ENCODE measurements around the gene SLC66A2.

Gene SLC66A2

GRCh38 chr18:79970419-79971133 lies 19.1 kb upstream of the SLC66A2 start:
- DNase-seq: no peak

- DNase-seq: peak in 1 of 5 experiments; percentile 52
These were observed 13.9 kb upstream of the SLC66A2 start for GRCh38 chr18:79965119-79965902.

GRCh38 chr18:79964330-79965118 lies 13.1 kb upstream of the SLC66A2 start, which contains the start of gene HSBP1L1:
TSS of gene HSBP1L1 (plus strand) at chr18:79964643. CDS start at chr18:79964736, 93 bp downstream.
- DNase-seq: peak; percentile 41 to 73 (median 57)

GRCh38 chr18:79963658-79964329 lies 12.3 kb upstream of the SLC66A2 start:
- DNase-seq: no peak

GRCh38 chr18:79962835-79963657 lies 11.6 kb upstream of the SLC66A2 start:
- DNase-seq: peak in 4 of 5 experiments; percentile 32 to 81 (median 58)

- no peak for DNase-seq
These were observed 10.9 kb upstream of the SLC66A2 start for GRCh38 chr18:79962311-79962710.

- no peak for DNase-seq
These were observed 10.3 kb upstream of the SLC66A2 start for GRCh38 chr18:79961527-79962291.

GRCh38 chr18:79960921-79961526 lies 9.6 kb upstream of the SLC66A2 start:
- no peak for DNase-seq

- peak in 1 of 5 experiments; percentile 63 for DNase-seq
These were observed 8.8 kb upstream of the SLC66A2 start for GRCh38 chr18:79960161-79960801.

- DNase-seq: no peak
These were observed 7.5 kb upstream of the SLC66A2 start for GRCh38 chr18:79958981-79959380.

GRCh38 chr18:79956276-79956675 lies 4.8 kb upstream of the SLC66A2 start:
- no peak for DNase-seq

GRCh38 chr18:79955302-79956075 lies 4.0 kb upstream of the SLC66A2 start:
- peak in 1 of 5 experiments; percentile 24 for DNase-seq

- no peak for DNase-seq
These were observed 3.3 kb upstream of the SLC66A2 start for GRCh38 chr18:79954791-79955190.

- DNase-seq: no peak
These were observed 2.7 kb upstream of the SLC66A2 start for GRCh38 chr18:79953971-79954651.

GRCh38 chr18:79952996-79953559 lies 1.6 kb upstream of the SLC66A2 start:
- no peak for DNase-seq

- no peak for DNase-seq
These were observed 1.1 kb upstream of the SLC66A2 start for GRCh38 chr18:79952456-79952995.

- peak in 1 of 5 experiments; percentile 59 for DNase-seq
These were observed 725 bp downstream of the SLC66A2 start for GRCh38 chr18:79950515-79951341.
